NCI-H345 (cell line): ENCODE results near the gene ULK2.
A peak's percentile ranks its signal among the peaks of the same experiment; 100 is the strongest.
"Not testable (repeated sequence)": the region's sequence is repeated elsewhere in the genome, so short reads cannot be mapped to it uniquely, and the experiment has no call there.

Experiments used
- DNase-seq: peaks from one replicate; lab custom pipeline; 2025; lab: John Stamatoyannopoulos, UW

Gene ULK2

DNA sequence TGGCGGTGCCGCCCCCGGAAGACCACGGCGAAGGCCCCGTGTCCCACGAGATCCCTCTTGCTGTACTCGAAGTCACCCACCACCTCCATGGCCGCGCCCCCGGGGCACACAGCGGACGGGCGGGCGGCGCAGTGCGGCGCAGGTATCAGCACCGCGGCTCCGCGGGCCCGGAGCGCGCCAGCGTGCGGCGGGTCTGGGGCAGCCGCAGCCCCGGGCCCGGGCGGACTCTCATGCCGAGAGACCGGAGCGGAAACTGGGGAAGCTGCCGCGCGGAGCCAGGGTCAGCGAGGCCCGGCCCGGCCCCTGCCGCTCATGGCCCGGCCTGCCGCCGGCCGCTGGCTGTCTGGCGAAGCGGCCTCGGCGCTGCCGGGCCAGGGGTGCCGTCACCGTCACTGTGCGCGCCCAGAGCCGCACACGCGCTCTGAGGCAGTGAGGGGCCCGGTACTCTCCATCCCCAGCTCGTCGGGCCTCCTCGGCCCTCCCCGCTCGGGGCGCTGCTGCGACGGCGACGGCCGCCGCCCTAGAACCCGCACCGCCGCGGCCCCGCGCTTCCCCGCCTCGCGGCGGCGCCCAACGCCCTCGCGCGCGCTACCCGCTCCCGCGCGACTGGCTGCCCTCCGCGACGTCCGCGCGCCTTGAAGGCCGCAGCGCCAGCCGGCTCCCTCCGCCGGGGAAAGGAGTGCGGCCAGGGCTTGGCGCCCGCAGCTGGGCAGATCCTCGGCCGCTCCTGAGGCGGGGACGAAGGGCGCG is at the start of gene ULK2:
Gene ULK2 (minus strand): TSS at position 608 of the 750 bp plus-strand sequence. CDS start 519 bp downstream, at position 89.
- DNase-seq = peak; percentile 58

DNA sequence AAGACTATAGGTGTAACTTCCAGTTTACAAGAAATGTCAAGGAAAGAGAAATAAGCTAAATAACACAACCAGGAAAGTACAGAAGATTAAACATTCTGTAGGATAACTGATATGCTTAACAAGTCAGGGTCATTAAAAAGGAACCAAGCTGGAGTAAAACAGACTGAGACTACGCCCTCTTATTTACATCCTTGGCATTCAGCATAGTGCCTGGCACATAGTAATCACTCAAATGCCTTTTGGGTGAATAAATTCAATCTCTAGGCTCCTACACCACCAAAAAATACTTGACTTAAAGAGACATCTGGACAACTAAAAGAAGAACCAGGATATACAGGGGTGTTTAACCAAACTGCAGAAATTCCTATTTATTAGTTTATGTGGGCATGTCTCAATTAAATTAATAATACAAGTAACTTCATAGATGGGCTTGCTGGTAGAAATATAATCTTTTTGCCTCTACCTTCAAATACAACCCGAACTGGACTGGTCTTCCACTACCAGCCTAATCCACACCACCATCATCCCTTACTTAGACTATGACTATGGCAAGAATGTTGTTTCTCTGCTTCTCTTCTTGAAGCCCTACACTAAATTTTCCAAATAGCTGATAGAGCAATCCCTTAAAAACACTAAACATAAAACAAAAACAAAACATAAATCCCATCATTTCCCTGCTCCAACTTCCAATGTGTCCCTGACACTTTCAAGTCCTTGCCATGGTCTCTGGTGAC is 47.7 kb upstream of the ULK2 start:
- no peak for DNase-seq

DNA sequence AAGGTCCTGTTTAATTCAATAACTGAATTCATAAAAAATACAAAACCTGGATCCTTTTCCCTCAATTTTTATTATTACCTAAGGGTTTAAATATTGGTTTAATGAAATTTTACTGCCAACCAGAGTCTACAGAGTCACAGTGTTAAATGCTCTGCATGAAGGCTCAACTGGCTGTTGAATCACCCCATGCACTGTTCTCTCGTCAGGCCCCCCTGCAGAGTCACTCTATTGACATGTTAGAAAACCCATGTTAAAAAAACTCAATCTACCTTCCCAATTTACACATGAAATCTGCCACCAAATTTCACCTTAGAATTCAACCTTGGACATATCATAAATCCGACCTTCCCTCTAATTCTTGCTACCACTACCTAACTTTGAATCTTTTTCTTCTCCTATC is 43.3 kb upstream of the ULK2 start:
- DNase-seq = no peak

DNA sequence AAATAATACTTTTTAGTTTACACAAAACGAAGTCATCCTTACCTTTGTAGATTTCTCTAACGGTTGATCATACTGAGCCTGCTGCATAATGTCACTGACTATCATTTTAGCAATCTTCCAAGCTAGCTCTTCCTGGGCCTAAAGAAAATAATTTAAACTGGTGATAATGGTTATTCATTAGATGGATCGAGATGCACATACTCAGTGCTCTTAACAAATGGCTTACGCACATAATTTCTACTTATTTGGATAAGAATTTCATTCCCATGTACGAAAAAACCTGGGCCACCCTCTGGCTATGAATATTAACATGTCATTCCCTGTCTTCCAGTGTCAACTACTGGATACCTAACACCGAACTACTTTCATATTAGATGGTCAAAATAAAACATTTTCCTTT is 41.4 kb upstream of the ULK2 start:
- DNase-seq = no peak

DNA sequence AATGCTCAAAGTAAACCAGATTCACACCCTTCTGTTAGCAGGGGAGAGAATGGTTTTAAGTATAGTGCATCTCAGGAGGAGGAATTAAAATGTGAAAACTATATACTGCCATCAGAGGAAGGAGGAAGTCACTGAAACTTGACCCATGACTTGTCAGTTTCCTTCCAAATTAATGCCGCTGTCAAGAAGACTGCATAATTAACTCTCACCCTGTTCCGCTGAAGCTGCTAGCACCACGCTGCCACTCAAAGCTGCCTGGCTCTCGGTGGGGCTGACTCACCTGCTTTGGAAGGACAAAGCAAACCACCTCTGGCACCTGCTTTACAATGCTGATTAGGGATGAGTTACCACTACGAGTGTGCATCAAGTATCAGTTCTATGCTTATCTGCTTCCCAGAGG is 37.8 kb upstream of the ULK2 start:
- DNase-seq = no peak

DNA sequence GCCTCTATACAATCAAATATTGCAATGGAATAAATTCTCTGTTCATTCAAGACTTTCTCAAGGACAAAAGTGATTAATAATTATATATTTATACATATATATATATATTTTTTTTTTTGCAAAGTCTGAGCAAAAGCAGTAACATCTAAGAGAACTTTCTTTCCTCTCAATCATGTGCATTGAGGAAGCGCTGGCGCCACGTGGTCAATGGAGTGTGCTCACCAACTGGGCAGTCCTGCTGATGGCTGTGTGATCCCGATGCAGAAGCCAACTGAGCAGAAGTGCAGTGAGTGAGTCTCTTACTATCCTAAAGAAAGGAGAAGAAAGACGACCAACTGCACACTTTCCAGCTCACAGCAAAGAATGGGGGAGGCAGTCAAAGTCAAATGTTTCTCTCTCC is 37.2 kb upstream of the ULK2 start:
- no peak for DNase-seq

DNA sequence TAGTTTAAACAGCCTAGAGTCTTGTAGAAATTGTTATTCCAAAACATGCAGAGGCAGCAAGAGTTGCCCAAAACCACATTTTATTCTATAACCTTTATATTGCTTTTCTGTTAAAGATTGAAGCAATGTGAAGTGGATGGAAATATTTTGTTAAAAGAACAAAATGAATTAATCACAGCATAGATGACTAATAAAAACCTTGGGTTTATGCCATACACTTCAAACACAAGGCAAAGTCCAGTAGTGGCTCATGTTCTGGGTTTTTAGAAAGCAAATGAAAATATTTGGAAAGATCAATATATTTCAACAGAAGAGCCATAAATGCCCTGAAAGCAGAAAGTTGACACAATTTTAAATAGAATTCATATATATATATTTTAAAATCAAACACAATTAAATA is 36.7 kb upstream of the ULK2 start:
- no peak for DNase-seq

DNA sequence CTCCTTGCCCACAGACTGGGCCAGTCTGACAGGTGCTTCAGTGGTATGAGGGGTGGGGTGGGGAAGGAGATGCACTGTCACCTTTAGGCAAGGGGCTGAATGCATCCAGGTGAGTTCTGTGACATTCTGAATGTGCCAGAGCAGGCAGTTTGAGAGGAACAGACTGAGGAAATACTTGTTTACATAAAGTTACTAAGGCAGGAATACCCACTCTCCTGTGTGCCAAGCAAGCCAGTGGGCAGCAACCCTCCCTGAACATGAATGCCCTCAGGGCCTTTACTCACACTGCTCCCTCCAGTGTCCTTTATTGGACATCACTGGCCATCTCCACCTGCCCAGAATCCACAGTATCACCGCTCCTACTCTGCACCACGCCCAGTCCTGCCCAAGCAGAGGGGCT is 33.1 kb upstream of the ULK2 start:
- no peak for DNase-seq

DNA sequence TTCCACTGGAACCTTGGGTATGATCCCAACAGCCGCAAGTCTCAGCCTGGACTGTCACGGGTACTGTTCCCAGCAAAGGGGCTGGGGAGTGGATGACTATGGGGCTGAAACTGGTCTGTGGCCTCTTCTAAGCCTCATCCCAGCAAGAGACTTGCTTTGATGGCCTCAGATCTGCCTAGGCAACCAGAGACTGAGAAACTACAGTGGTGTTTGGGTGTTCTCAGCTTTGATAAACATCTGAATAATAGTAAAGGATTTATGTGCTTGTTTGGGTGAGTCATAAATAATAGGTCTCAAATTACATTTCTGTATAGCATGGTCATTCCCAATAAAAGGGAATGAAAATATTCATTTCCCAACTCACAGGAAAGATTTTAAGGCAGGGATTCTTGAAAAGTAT is 30.2 kb upstream of the ULK2 start:
- DNase-seq = no peak

DNA sequence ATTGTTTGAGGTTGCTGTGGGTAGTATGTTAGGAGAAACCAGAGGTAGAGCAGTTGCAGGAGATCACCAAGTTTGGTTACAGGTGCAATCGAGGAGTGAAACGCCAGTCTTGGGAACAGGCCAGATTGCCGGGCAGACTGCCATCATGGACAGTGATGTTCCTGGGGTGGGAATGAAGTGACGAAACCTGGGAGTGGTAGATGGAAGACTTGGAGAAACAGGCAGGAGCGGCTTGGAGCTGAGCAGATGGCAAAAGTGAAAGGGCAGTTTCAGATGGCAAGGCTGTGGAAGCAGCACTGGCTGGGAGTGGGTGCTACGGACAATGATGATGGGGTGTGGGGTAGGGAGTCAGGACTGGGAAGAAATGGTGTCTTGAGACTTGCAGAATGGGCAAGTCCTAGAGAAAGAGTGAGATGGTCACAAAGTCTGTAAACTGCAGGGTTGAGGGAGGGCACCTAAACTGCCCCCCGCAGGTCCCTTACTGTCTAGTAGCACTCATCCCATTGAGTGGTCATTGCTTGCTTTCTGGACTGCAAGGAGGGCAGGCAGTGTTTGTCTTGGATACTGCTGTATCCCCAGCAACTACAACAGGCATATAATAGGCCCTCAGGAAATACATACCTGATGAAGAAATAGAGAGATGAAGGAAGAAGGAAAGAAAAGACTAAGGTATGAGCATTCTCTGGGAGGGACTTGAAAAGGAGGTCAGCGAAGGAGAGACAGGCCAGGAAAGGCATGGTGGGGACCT is 29.5 kb upstream of the ULK2 start:
- no peak for DNase-seq

DNA sequence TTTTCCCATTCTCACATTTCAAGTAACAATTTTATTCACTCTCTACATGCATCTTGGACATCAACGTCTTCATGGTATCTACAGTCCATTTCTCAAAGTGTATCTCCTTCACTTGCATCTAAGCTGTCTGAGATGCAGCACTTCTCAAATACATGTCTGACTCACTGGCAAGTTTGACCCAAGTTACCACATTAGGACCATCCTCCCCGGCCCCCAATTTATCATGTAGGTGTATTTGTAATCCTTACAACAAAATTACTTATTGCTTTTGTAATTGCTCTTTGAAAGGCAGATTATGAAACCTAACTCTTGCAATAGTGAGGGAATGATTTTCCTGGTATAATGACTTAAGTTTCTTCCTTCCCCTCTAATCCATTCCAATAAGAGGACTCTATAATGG is 28.9 kb upstream of the ULK2 start:
- no peak for DNase-seq

DNA sequence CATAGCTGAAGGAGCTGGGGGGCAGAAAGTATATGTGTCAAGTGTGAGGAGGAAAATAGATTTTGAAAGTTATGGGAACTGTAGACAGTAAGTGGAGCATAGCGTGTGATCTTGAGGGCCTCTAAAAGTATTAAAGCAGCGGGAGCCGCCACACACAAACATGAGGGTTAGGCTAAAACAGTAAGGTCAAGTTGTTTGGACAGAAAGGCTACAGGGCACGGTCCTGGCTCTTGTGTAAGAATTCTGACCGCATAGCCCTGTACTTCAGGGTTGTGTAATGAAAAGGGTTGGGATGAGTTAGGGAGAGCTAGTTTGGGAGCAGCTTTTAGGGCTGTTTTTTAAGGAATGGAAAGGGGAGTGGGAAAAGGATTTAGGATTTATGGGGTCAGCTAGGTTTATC is 22.8 kb upstream of the ULK2 start:
- not testable (repeated sequence) for DNase-seq

DNA sequence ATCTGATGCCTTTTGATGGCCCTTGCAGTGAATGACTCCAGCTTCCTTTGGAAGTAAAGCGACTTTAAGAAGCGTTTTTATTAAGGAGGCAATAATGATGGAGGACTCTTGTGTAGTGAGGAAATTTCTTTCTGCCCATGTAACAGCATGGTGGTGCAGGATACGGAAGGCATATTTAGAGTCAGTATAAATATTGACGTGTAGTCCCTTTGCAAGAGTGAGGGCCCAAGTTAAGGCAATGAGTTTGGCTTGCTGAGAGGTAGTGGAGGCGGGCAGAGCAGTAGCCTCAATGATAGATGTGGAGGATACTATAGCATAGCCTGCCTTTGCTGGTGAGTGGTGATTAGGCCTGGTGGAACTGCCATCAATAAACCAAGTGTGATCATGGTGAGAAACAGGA is 22.3 kb upstream of the ULK2 start:
- DNase-seq = not testable (repeated sequence)

DNA sequence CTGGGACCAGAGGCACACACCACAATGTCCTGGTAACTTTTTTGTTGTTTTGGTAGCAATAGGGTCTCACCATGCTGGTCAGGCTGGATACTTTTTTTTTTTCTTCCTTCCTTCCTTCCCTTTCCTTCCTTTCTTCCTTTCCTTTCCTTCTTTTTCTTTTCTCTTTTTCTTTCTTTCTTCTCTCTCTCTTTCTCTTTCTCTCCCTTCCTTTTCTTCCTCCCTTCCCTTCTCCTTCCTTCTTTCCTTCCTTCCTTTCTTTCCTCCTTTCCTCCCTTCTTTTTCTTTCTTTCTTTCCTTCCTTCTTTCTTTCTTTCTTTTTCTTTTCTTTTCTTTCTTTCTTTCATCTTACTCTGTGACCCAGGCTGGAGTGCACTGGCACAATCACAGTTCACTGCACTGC is 18.4 kb upstream of the ULK2 start:
- no peak for DNase-seq

DNA sequence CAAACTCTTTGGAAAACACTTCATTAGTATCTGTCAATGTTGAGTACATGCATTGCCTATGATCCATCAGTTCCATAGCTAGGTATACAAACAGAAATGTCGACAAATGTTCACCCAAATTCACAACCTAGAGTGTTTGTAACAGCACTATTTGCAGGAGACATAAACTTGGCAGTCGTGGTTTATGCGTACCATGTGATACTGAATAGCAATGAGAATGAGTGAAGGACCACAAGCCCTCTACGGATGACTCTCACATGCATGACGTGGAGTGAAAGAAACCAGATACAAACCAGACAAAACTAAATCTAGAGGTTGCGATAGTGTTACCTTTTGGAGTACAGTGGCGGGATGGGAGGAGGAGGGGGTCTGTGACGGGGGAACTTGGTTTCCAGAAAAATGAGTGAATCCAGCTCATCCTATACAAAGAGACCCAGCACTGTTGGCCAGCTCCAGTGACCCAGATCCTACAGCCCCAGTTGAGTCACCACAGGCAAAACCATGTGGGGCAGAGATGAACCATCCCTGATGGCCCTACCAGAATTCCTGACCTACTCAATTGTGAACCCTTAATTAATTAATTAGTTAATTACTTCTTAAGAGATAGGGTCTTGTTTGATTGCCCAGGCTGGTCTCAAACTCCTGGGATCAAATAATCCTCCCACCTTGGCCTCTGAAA is 15.9 kb upstream of the ULK2 start:
- no peak for DNase-seq

DNA sequence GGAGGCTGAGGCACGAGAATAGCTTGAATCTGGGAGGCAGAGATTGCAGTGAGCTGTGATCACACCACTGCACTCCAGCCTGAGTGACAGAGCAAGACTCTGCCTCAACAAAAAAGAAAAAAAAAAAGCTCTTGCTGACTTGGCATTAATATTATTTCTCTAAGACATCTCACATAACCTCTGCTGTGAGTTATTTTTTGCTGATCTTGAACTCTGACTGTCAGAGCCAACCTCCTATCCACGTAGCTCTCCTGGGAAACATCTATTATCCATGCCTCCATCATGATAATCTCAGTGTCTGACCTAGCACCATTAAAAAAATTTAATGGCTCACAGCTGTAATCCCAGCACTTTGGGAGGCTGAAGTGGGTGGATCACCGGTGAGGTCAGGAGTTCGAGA is 12.7 kb upstream of the ULK2 start:
- no peak for DNase-seq

DNA sequence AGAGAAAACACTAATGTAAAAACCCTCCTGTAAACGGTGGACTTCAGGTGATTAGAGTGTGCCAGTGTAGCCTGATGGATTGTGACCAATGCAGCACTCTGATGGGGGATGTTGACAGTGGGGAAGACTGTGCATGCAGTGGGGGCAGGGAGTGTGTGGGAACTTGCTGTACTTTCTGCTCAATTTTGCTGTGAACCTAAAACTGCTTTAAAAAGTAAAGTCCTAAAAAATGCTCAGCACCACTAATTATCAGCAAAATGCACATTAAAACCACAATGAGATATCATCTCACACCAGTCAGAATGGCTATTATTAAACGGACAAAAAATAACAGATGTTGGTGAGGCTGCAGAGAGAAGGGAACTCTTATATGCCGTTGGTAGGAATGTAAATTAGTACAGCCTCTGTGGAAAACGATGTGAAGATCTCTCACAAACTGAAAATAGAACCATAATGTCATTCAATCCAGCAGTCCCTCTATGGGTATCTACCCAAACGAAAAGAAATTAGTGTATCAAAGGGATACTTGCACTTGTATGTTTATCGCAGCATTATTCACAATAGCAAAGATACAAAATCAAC is 9.7 kb upstream of the ULK2 start:
- no peak for DNase-seq

DNA sequence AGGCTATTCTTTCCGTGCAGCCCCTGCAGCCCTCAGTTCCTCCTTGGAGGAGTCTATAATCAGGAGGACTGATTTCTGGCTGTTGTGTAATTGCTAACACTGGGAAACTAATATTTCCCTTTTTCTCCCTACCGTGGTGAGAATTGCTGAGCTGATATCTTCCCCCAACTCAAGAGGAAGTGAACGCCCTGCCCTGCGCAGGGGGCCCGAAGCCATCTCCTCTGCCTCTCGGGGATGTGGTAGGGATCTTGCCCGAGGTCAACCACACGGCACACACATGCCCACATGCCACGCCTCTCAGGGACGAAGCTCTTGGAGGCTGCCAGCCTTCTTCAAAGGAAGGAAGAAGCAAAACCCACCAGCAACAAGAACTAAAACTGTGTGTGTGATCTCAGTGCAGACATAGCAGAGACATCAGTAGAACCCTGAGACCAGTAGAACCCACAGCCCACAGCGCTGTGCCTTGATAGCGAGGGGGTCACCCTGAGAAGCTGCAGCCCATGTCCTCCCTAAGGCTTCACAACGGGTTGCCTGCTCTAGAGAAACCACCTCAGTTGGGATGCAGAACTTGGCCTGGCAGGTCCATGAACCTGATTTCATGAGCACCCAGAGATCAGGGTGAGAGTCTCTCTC is 8.9 kb upstream of the ULK2 start:
- no peak for DNase-seq

DNA sequence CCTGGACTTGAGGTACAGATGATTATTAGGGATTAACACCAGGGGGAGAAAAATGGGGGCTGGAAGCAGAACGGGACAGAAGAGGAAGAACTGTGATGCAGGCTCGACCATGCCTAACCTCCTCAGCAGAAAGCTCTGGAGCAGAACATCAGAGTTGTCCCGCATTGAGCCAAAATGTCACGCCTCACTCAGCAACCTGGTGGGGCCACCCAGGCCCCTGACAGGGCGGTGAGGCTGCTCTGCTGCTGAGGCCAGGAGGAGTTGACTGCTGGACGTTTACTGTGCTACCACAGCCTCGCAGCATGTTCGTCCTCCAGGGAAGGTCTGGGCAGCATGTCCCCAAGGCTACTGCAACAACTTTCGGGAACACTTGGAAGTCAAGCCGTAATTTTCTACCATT is 6.5 kb upstream of the ULK2 start:
- no peak for DNase-seq

DNA sequence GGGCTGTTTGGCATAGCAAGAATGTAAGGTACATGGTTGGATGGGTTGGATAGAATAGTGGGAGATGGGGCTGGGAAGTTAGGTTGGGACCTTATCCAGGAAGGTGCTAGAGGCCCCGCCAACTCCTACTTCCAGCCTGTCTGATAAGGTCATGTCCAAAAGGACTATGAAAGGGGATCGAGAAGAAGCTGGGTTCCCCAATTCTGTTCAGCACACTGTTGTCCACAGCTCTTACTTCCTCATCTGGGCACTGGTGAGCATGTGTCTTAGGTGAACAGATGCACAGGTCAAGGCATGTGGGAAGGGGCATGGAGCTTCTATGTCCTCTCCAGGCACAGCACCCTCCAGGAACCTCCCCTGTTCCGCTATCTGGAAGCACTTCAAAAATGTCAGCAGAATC is 5.6 kb upstream of the ULK2 start:
- DNase-seq = no peak

DNA sequence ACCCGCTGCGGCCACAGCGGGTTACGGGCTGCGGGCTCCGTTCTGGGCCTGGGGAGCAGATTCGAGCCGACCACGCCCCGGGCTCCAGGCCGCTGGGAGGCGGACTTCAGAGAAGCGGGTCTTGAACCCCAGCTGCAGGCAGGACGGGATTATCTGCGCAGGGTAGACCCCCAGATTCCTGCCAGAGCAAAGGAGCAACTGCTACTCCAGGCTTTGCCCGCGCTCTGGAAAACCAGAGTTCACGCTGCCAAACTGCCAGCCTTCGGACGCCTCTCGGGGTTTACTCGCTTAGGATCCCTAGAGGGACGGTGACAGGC is 301 bp upstream of the ULK2 start:
- DNase-seq = no peak

DNA sequence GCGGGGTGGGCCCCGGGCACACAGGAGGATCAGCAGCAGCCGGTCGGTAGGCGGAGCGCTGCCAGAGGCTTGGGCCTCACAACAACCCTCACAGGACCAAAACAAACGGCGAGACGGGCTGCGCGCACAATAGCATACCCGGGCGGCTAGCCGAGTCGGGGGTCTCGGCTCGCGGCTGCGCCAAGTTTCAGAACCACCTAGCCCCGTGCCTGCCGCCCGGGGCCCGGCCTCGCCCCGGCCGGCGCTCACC is 732 bp downstream of the ULK2 start:
- peak; percentile 42 for DNase-seq
